Posterior vena cava (tissue), 2 donors: ENCODE measurements around the gene WASF2. TPM values are rescaled to one million over a fixed set of nuclear protein-coding genes. Genes with fewer than 3 reads are reported as not detected.

Experiments used
- DNase-seq: peaks from one replicate; pipeline ENCODE4 v3.0.0-alpha.2; 2020; ENCODE audit warnings: low spot score
- intact Hi-C, 2 donors: fragments of 100-400 bp; cut with DNase I; formaldehyde crosslinking; loops; one replicate each; pipeline versions ENCODE4 v1.14.1 to v1.14.2; 2022 to 2023
- total RNA-seq, 2 donors: library from RNA; stranded (reverse); fragmentation: NEBNext Ultra II Directional; extraction: Animal tissue kit (Norgen Biotek cat#: 25700); gene quantifications; one replicate each; pipeline ENCODE4 v1.2.1, GENCODE V29; 2021
- donor health status: DM: yes; HTN: yes; CAD: no.
- donor health status: DM: yes; HTN: yes; CAD: no.

The WASF2 gene
- total RNA-seq, 2 donors from 2014 or later, result 154 to 155 TPM

GRCh38 chr1:27357281-27358037 is 132.5 kb downstream of the WASF2 start:
- intact Hi-C loops, result loop anchor here in 1 of 2 donors (5.0 kb wide), 1 partner anchor 35 kb away; the partner anchor contains the start of gene GPR3
- DNase-seq, result peak; percentile 94

- DNase-seq, result no peak
- intact Hi-C loops, result loop anchor here in 1 of 2 donors (5.0 kb wide), 1 partner anchor 36 kb away; the partner anchor contains the start of gene GPR3
These were observed 133.2 kb downstream of the WASF2 start for GRCh38 chr1:27356619-27357280.

GRCh38 chr1:27356277-27356618 is 133.7 kb downstream of the WASF2 start:
- intact Hi-C loops, result loop anchor here in 1 of 2 donors (5.0 kb wide), 1 partner anchor 36 kb away; the partner anchor contains the start of gene GPR3
- no peak for DNase-seq

- DNase-seq, result no peak
- intact Hi-C loops, result loop anchor here in 1 of 2 donors (5.0 kb wide), 1 partner anchor 37 kb away; the partner anchor contains the start of gene GPR3
These were observed 134.3 kb downstream of the WASF2 start for GRCh38 chr1:27355683-27356082.

Other genes starting within 250 kb of the WASF2 start
- 10 to 100 TPM; 25.0 to 26.7 TPM for gene TMEM222, start 168.0 kb downstream of the WASF2 start, total RNA-seq
- gene SYTL1, start 148.1 kb downstream of the WASF2 start, total RNA-seq, result 1 to 10 TPM; 1.6 to 1.9 TPM
- gene MAP3K6, start 123.2 kb downstream of the WASF2 start, total RNA-seq, result 10 to 100 TPM; 72.8 to 94.3 TPM
- gene FCN3, start 115.3 kb downstream of the WASF2 start, total RNA-seq, result 10 to 100 TPM; 10.4 to 11.6 TPM
- gene CD164L2, start 106.8 kb downstream of the WASF2 start, total RNA-seq, result not detected
- 1 to 10 TPM in 1 of 2 donors, under 1 TPM in 1; 0.37 to 1.2 TPM for gene GPR3, start 97.5 kb downstream of the WASF2 start, total RNA-seq
- gene AHDC1, start 114.0 kb upstream of the WASF2 start, total RNA-seq, result 10 to 100 TPM; 54.5 to 58.3 TPM
- 10 to 100 TPM; 21.9 to 22.5 TPM for gene FGR, start 145.0 kb upstream of the WASF2 start, total RNA-seq
- 100 to 1,000 TPM in 1 of 2 donors, 10 to 100 TPM in 1; 55.2 to 104 TPM for gene IFI6, start 182.0 kb upstream of the WASF2 start, total RNA-seq
- gene FAM76A, start 235.8 kb upstream of the WASF2 start, total RNA-seq, result 10 to 100 TPM; 16.5 to 21.0 TPM